PFSK-1 (cell line): ENCODE results near the gene CCSER1.

ENCODE experiments used
- FOXP2 ChIP-seq: optimal IDR thresholded peaks from 2 replicates; pipeline ENCODE3; 2011; ENCODE audit warnings: borderline replicate concordance, control low read depth, inconsistent platforms; ENCODE audit not compliant: insufficient read depth; ENCODE audit errors: extremely low read length, extremely low read depth
- POLR2AphosphoS5 ChIP-seq: IDR thresholded peaks from 2 replicates; pipeline ENCODE4 v1.6.1; 2012; ENCODE audit warnings: low read depth, mild to moderate bottlenecking, control low read depth, low read length, moderate library complexity
- REST ChIP-seq, 2 experiments: IDR thresholded peaks; 2 replicates each; pipeline versions ENCODE4 v1.6.1 to v1.8.0; 2011 to 2012; ENCODE audit warnings: low read depth in 2 of 2, low read length in 2 of 2, control low read depth in 1 of 2, inconsistent platforms in 1 of 2, mild to moderate bottlenecking in 1 of 2, moderate library complexity in 1 of 2; ENCODE audit not compliant: insufficient read depth in 1 of 2
- SIN3A ChIP-seq: IDR thresholded peaks from 2 replicates; pipeline ENCODE4 v1.6.1; 2012; ENCODE audit warnings: mild to moderate bottlenecking, low read length, moderate library complexity, borderline replicate concordance; ENCODE audit not compliant: insufficient read depth
- TAF1 ChIP-seq: IDR thresholded peaks from 2 replicates; pipeline ENCODE4 v1.6.1; 2012; ENCODE audit warnings: low read length, control low read depth, borderline replicate concordance; ENCODE audit not compliant: insufficient read depth

The CCSER1 gene

DNA sequence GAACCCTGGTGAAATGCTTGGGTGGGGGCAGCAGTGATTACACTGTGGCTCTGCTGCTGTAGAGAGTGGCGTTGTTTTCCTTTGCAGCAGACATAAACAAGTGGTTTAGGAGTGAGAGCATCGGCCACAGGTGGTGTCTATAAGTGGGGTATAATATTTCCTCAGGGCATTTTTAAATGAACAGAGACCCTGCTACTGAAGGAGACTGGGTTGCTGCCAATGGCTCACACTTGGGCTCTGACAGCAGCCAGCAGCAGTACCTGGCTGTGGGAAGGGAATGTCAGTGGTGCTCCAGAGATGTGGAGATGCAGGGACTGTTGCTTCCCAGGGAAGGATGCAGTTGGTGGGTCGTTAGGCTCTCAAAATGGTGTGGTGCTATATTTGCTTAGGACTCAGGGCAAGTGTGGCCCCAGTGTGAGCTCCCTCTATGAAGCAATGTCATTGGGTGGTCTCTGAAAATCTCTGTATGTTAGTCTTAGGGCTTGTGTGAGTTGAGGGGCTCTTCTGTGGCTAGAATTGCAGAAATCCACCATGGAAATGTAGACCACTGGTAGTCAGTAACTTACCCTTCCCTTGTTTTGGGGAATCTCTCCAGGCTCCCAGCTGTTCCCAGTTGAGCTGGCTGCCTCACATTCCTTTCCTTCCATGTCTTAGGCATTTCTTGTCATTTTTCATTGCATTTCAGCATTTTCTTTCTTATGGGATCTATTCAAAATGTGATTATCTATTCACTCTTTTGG lies 1153.5 kb downstream of the CCSER1 start:
- TF ChIP-seq TAF1 (no peak), REST (IDR thresholded peaks at IDR 0.05; ENCODE audit: insufficient read depth in 1 of 2, low read depth in 2 of 2, low read length in 2 of 2) (no peak), SIN3A (no peak)

DNA sequence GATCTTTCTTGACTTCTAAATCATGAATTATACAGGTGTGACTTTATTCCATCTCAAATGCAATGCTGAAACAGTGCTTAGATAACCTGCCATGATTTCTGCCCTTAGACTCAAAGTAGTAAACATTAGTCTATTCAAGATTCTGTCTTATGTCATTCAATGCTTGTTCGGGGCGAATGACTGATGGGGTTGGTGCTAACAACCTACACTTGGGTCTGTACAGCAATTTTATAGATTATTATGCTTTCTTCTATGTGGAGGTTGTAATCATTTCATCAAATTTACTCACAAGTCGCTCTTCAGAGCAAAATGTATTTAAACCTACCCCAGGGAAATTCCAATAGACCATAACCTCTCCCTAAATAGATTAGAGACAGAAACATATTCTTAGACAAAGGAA lies 1155.0 kb downstream of the CCSER1 start:
- no peak for TF ChIP-seq POLR2AphosphoS5
- TF ChIP-seq REST (IDR thresholded peaks at IDR 0.05; ENCODE audit: insufficient read depth in 1 of 2, low read depth in 2 of 2, low read length in 2 of 2): no peak
- no peak for TF ChIP-seq SIN3A
- no peak for TF ChIP-seq FOXP2
- TF ChIP-seq TAF1: no peak

- TF ChIP-seq SIN3A: no peak
- no peak for TF ChIP-seq FOXP2
- no peak for TF ChIP-seq POLR2AphosphoS5
- no peak for TF ChIP-seq REST (IDR thresholded peaks at IDR 0.05; ENCODE audit: insufficient read depth in 1 of 2, low read depth in 2 of 2, low read length in 2 of 2)
- no peak for TF ChIP-seq TAF1
These were observed 1156.6 kb downstream of the CCSER1 start for GRCh38 chr4:91283726-91284230.

- TF ChIP-seq SIN3A (no peak), TAF1 (no peak), FOXP2 (no peak), POLR2AphosphoS5 (no peak), REST (IDR thresholded peaks at IDR 0.05; ENCODE audit: insufficient read depth in 1 of 2, low read depth in 2 of 2, low read length in 2 of 2) (no peak)
These were observed 1157.3 kb downstream of the CCSER1 start for GRCh38 chr4:91284480-91284879.

DNA sequence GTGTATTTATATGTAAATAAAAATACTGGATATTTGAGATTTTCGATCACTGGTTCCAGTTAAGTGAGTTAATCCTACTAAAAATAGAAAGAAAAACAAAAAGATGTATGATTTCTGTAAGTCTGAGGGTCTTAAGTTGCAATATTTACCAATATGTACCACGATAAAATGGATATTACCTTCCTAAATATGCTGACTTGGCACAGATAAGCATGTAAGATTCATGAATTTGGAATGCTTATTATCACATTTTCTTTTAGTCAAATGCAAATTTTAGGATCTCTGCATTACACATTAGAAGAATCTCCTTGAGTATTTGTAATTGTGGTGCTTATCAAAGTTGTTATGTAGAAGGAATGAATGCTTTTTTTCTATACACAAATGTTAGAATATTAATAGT lies 1158.3 kb downstream of the CCSER1 start:
- TF ChIP-seq FOXP2 (no peak), REST (IDR thresholded peaks at IDR 0.05; ENCODE audit: insufficient read depth in 1 of 2, low read depth in 2 of 2, low read length in 2 of 2) (no peak), TAF1 (no peak), POLR2AphosphoS5 (no peak), SIN3A (no peak)
